ENCODE data around the gene RCOR1. TPM values are rescaled to one million over a fixed set of nuclear protein-coding genes. Genes with fewer than 3 reads are reported as not detected.
"Not testable (repeated sequence)": the region's sequence is repeated elsewhere in the genome, so short reads cannot be mapped to it uniquely, and the experiment has no call there.

The RCOR1 gene
- total RNA-seq, 1 experiment from 2014 or later: 25.4 TPM

DNA sequence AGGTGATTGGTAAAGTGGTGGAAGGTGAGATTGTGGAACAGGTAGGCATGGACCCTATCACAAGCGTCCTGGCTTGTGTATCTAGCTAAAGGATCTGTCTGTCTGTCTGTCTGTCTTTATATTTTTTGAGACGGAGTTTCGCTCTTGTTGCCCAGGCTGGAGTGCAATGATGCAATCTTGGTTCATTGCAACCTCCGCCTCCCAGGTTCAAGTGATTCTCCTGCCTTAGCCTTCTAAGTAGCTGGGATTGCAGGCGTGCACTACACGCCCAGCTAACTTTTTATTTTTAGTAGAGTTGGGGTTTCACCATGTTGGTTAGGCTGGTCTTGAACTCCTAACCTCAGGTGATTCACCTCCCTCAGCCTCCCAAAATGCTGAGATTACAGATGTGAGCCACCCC is 26.6 kb downstream of the RCOR1 start:
- ATAC-seq, POLR2A ChIA-PET: not testable (repeated sequence)

DNA sequence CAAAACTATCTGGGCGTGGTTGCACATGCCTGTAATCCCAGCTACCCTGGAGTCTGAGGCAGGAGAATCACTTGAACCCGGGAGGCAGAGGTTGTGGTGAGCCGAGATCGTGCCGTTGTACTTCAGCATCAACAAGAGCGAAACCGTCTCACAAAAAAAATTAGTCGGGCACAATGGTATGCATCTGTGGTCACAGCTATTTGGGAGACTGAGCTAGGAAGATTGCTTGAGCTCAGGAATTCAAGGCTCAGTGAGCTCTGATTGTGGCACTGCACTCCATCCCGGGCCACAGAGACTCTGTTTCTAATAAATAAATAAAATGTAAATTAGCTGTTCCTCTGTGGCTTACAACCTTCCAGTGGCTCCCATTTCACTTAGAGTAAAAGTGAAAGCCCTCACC is 28.0 kb downstream of the RCOR1 start:
- Mint-ChIP-seq H3K36me3 (peaks cover 3% of the 10 kb centered on the region; the same call in 1 of the 2 replicates), H3K4me1 (peaks cover 29% of the 10 kb centered on the region), H3K4me3 (no peak overlapping the region), H3K27ac (peak overlapping the region; percentile 30; the same call in 1 of the 2 replicates), H3K9me3 (no peaks in the 10 kb centered on the region; the same call in 1 of the 2 replicates), H3K27me3 (ENCODE audit: low read depth) (no peaks in the 10 kb centered on the region)
- ChIA-PET CTCF (interaction anchor here (0.7 to 1.1 kb wide), 3 partner anchors 9 to 172 kb away, joined by 3 to 5 read pairs (median 3); no protein-coding TSS in a partner anchor), POLR2A (no interaction called here)
- ATAC-seq (no peak), DNase-seq (ENCODE audit: low spot score) (no peak)
- TF ChIP-seq GRHL2 (CRISPR knock-in tag; IDR thresholded peaks at IDR 0.05; ENCODE audit: insufficient replicate concordance, severe bottlenecking) (no peak), JAZF1 (CRISPR knock-in tag; IDR thresholded peaks at IDR 0.05) (no peak), GABPB1 (CRISPR knock-in tag; IDR thresholded peaks at IDR 0.05) (no peak), SP1 (CRISPR knock-in tag; conservative IDR thresholded peaks at IDR 0.05) (no peak), JUN (CRISPR knock-in tag; IDR thresholded peaks at IDR 0.05) (no peak)
- TF ChIP-seq, protein P1, sequence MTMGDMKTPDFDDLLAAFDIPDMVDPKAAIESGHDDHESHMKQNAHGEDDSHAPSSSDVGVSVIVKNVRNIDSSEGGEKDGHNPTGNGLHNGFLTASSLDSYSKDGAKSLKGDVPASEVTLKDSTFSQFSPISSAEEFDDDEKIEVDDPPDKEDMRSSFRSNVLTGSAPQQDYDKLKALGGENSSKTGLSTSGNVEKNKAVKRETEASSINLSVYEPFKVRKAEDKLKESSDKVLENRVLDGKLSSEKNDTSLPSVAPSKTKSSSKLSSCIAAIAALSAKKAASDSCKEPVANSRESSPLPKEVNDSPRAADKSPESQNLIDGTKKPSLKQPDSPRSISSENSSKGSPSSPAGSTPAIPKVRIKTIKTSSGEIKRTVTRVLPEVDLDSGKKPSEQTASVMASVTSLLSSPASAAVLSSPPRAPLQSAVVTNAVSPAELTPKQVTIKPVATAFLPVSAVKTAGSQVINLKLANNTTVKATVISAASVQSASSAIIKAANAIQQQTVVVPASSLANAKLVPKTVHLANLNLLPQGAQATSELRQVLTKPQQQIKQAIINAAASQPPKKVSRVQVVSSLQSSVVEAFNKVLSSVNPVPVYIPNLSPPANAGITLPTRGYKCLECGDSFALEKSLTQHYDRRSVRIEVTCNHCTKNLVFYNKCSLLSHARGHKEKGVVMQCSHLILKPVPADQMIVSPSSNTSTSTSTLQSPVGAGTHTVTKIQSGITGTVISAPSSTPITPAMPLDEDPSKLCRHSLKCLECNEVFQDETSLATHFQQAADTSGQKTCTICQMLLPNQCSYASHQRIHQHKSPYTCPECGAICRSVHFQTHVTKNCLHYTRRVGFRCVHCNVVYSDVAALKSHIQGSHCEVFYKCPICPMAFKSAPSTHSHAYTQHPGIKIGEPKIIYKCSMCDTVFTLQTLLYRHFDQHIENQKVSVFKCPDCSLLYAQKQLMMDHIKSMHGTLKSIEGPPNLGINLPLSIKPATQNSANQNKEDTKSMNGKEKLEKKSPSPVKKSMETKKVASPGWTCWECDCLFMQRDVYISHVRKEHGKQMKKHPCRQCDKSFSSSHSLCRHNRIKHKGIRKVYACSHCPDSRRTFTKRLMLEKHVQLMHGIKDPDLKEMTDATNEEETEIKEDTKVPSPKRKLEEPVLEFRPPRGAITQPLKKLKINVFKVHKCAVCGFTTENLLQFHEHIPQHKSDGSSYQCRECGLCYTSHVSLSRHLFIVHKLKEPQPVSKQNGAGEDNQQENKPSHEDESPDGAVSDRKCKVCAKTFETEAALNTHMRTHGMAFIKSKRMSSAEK (CRISPR knock-in tag; IDR thresholded peaks at IDR 0.05; ENCODE audit: borderline replicate concordance): no peak
- TF ChIP-seq, protein P2, sequence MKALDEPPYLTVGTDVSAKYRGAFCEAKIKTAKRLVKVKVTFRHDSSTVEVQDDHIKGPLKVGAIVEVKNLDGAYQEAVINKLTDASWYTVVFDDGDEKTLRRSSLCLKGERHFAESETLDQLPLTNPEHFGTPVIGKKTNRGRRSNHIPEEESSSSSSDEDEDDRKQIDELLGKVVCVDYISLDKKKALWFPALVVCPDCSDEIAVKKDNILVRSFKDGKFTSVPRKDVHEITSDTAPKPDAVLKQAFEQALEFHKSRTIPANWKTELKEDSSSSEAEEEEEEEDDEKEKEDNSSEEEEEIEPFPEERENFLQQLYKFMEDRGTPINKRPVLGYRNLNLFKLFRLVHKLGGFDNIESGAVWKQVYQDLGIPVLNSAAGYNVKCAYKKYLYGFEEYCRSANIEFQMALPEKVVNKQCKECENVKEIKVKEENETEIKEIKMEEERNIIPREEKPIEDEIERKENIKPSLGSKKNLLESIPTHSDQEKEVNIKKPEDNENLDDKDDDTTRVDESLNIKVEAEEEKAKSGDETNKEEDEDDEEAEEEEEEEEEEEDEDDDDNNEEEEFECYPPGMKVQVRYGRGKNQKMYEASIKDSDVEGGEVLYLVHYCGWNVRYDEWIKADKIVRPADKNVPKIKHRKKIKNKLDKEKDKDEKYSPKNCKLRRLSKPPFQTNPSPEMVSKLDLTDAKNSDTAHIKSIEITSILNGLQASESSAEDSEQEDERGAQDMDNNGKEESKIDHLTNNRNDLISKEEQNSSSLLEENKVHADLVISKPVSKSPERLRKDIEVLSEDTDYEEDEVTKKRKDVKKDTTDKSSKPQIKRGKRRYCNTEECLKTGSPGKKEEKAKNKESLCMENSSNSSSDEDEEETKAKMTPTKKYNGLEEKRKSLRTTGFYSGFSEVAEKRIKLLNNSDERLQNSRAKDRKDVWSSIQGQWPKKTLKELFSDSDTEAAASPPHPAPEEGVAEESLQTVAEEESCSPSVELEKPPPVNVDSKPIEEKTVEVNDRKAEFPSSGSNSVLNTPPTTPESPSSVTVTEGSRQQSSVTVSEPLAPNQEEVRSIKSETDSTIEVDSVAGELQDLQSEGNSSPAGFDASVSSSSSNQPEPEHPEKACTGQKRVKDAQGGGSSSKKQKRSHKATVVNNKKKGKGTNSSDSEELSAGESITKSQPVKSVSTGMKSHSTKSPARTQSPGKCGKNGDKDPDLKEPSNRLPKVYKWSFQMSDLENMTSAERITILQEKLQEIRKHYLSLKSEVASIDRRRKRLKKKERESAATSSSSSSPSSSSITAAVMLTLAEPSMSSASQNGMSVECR (CRISPR knock-in tag; IDR thresholded peaks at IDR 0.05; ENCODE audit: borderline replicate concordance): no peak

More for the DNA sequence above, 26.6 kb downstream of the RCOR1 start:
- H3K9me3 Mint-ChIP-seq; H3K4me3 Mint-ChIP-seq; CTCF ChIA-PET; H3K36me3 Mint-ChIP-seq; H3K27me3 Mint-ChIP-seq (ENCODE audit: low read depth); DNase-seq (ENCODE audit: low spot score): not testable (repeated sequence)
- H3K27ac Mint-ChIP-seq: peak overlapping the region; percentile 8; the same call in 1 of the 2 replicates
- H3K4me1 Mint-ChIP-seq: peaks cover 29% of the 10 kb centered on the region

DNA sequence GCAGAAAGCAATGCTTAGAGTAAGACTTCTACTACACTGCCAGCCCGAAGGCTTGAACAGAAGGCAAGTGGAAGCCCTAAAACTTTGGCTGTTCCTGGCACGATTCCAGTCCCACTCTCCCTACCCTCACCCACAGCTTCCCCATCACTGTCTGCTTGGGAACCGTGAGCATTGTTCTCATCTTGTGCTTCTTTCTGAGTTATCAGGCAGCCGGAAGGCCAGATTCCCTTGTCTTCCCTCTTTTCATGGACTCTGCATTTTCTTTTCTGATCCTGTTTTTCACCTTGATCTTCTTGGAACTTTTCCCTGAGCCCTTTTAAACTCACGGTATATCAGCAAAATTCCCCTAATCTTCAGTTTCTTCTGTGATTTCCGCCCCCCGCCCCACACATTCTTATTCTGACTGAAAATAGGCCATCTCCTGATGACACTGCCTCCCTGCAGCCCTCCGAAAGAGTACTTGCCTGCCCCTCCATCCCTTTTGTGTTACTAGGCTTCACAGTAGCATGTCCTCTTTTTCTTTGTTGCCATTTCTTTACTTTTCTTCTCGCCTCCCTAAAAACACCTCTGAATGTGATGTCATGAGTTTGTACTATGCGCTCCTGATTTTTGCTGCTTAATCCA is 29.9 kb downstream of the RCOR1 start:
- ChIA-PET CTCF (no interaction called here), POLR2A (no interaction called here)
- Mint-ChIP-seq H3K4me1 (peaks cover 35% of the 10 kb centered on the region), H3K9me3 (no peaks in the 10 kb centered on the region; the same call in 1 of the 2 replicates), H3K4me3 (0 out of 2 replicates have a peak overlapping the region, but pooled peaks have one; percentile 13), H3K27ac (peak overlapping the region; percentile 86), H3K27me3 (ENCODE audit: low read depth) (no peaks in the 10 kb centered on the region), H3K36me3 (peaks cover 3% of the 10 kb centered on the region; the same call in 1 of the 2 replicates)
- ATAC-seq (peak; percentile 81), DNase-seq (ENCODE audit: low spot score) (no peak)
- no peak for TF ChIP-seq NFE2L1 (CRISPR knock-in tag; IDR thresholded peaks at IDR 0.05)
- TF ChIP-seq, protein P3, sequence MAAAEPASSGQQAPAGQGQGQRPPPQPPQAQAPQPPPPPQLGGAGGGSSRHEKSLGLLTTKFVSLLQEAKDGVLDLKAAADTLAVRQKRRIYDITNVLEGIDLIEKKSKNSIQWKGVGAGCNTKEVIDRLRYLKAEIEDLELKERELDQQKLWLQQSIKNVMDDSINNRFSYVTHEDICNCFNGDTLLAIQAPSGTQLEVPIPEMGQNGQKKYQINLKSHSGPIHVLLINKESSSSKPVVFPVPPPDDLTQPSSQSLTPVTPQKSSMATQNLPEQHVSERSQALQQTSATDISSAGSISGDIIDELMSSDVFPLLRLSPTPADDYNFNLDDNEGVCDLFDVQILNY (CRISPR knock-in tag; IDR thresholded peaks at IDR 0.05): no peak
- TF ChIP-seq ZNF121 (CRISPR knock-in tag; IDR thresholded peaks at IDR 0.05): 0 out of 2 replicates have a peak, but pooled peaks have one; percentile 2
- TF ChIP-seq, protein P4, sequence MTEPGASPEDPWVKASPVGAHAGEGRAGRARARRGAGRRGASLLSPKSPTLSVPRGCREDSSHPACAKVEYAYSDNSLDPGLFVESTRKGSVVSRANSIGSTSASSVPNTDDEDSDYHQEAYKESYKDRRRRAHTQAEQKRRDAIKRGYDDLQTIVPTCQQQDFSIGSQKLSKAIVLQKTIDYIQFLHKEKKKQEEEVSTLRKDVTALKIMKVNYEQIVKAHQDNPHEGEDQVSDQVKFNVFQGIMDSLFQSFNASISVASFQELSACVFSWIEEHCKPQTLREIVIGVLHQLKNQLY (CRISPR knock-in tag; IDR thresholded peaks at IDR 0.05): no peak
- TF ChIP-seq ZNF671 (CRISPR knock-in tag; IDR thresholded peaks at IDR 0.05): no peak
- TF ChIP-seq GRHL2 (CRISPR knock-in tag; IDR thresholded peaks at IDR 0.05; ENCODE audit: insufficient replicate concordance, severe bottlenecking): no peak
- no peak for TF ChIP-seq HMGA2 (CRISPR knock-in tag; IDR thresholded peaks at IDR 0.05)
- TF ChIP-seq, protein P5, sequence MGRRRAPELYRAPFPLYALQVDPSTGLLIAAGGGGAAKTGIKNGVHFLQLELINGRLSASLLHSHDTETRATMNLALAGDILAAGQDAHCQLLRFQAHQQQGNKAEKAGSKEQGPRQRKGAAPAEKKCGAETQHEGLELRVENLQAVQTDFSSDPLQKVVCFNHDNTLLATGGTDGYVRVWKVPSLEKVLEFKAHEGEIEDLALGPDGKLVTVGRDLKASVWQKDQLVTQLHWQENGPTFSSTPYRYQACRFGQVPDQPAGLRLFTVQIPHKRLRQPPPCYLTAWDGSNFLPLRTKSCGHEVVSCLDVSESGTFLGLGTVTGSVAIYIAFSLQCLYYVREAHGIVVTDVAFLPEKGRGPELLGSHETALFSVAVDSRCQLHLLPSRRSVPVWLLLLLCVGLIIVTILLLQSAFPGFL (CRISPR knock-in tag; IDR thresholded peaks at IDR 0.05; ENCODE audit: borderline replicate concordance): no peak
- no peak for TF ChIP-seq NFATC4 (CRISPR knock-in tag; IDR thresholded peaks at IDR 0.05)
